Esophagus (tissue), 2 donors: ENCODE data around the gene GLB1L3. TPM values are rescaled to one million over a fixed set of nuclear protein-coding genes. Genes with fewer than 3 reads are reported as not detected.

Experiments used
- H3K27ac ChIP-seq, 2 donors: one replicate each; pipeline ENCODE4 v1.5.1; 2013; ENCODE audit warnings: low read depth in 2 of 2, mild to moderate bottlenecking in 2 of 2, inconsistent platforms in 1 of 2, low read length in 1 of 2, moderate library complexity in 1 of 2
- H3K27me3 ChIP-seq, 2 donors: one replicate each; pipeline ENCODE4 v1.6.1; 2013; ENCODE audit warnings: low read length in 2 of 2, control low read depth in 1 of 2, mild to moderate bottlenecking in 1 of 2; ENCODE audit not compliant: insufficient read depth in 2 of 2, control insufficient read depth in 1 of 2
- H3K36me3 ChIP-seq, 2 donors: one replicate each; pipeline ENCODE4 v1.6.1; 2013; ENCODE audit warnings: low read length in 1 of 2; ENCODE audit not compliant: control insufficient read depth in 2 of 2, insufficient read depth in 2 of 2
- H3K4me1 ChIP-seq, 2 donors: one replicate each; pipeline ENCODE4 v1.6.1; 2013; ENCODE audit warnings: low read length in 1 of 2; ENCODE audit not compliant: control insufficient read depth in 2 of 2, insufficient read depth in 2 of 2
- H3K4me3 ChIP-seq, 2 donors: one replicate each; pipeline ENCODE4 v1.5.1; 2013; ENCODE audit warnings: low read length in 2 of 2, mild to moderate bottlenecking in 2 of 2, low read depth in 1 of 2, moderate library complexity in 1 of 2
- H3K9me3 ChIP-seq, 2 donors: one replicate each; pipeline ENCODE4 v1.6.1; 2013; ENCODE audit warnings: mild to moderate bottlenecking in 2 of 2, low read depth in 1 of 2, low read length in 1 of 2, moderate library complexity in 1 of 2; ENCODE audit not compliant: control insufficient read depth in 2 of 2, insufficient read depth in 1 of 2
- WGBS, 2 donors: extraction: QIAGEN DNeasy Blood & Tissue Kit; methylation state at CpG; one replicate each; pipeline ENCODE4 v1.1.7; 2013; 5-methylcytosine and 5-hydroxymethylcytosine counted together
- polyA plus RNA-seq, 2 donors: library from polyadenylated mRNA; stranded (reverse); fragments of 200-250 nt; gene quantifications; one replicate each; pipeline ENCODE4 v1.2.3, GENCODE V29; 2013
- donor health status: healthy with polysubstance abuse.
- donor health status: Bipolar disorder and iron deficiency.

The GLB1L3 gene
- polyA plus RNA-seq, result under 1 TPM; 0.04 to 0.08 TPM

GRCh38 chr11:134275534-134276395 is at the start of gene GLB1L3:
Gene GLB1L3 (plus strand): TSS chr11:134276379. CDS start chr11:134276741, 362 bp downstream.
- Histone ChIP-seq H3K27ac (no peak within 1 kb of the TSS), H3K9me3 (peaks cover 4% of the 10 kb centered on the region in 2 donors), H3K27me3 (peaks cover 6 to 18% of the 10 kb centered on the region in 2 donors), H3K36me3 (no peaks in the 10 kb centered on the region), H3K4me3 (peak within 1 kb of the TSS; percentile 32 to 44), H3K4me1 (peaks cover 6 to 16% of the 10 kb centered on the region in 2 donors)
- 2% methylated on average over 68 of the region's 68 CpGs for WGBS, 2 donors

DNA sequence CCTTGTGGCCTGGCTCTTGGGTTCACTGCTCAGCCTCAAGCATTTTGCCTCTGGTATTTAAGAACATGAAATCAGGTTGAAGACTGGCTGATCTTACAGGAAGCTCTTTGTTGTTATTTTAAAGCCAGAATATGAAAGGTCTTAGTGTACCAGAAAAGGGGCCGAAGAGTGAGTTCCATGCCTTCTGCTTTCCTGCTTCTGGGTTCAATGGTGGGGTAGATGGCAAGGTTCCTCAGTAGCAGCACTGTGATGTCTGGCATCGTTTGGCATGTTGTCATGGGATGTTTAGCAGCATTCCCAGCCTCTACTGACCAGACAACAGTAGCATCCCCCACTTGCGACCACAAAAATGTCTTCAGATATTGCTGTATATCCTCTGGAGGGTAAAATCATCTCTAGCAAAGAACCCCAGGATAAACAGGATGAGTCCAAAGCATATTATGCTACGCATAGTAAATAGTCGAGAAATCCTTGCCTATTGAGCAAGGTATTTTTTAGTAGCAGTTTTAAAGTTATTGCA is 49.3 kb upstream of the GLB1L3 start:
- Histone ChIP-seq H3K4me1 (peaks cover 2 to 7% of the 10 kb centered on the region in 2 donors), H3K27ac (no peak overlapping the region), H3K4me3 (no peak overlapping the region), H3K27me3 (no peaks in the 10 kb centered on the region), H3K36me3 (peaks cover 0 to 2% of the 10 kb centered on the region in 2 donors), H3K9me3 (no peaks in the 10 kb centered on the region)
- 78 to 90% methylated on average over 5 of the region's 5 CpGs for WGBS, 2 donors

GRCh38 chr11:134228625-134229024 is 47.6 kb upstream of the GLB1L3 start:
- Histone ChIP-seq H3K27ac (no peak overlapping the region), H3K4me3 (no peak overlapping the region), H3K9me3 (no peaks in the 10 kb centered on the region), H3K27me3 (no peaks in the 10 kb centered on the region), H3K36me3 (peaks cover 0 to 4% of the 10 kb centered on the region in 2 donors), H3K4me1 (peaks cover 2 to 4% of the 10 kb centered on the region in 2 donors)
- WGBS, 2 donors, result 83 to 86% methylated on average over 6 of the region's 6 CpGs

- no peak overlapping the region for H3K27ac ChIP-seq
- 70 to 71% methylated on average over 6 of the region's 6 CpGs for WGBS, 2 donors
- H3K36me3 ChIP-seq, result peaks cover 0 to 4% of the 10 kb centered on the region in 2 donors
- peaks cover 2 to 4% of the 10 kb centered on the region in 2 donors for H3K4me1 ChIP-seq
- no peaks in the 10 kb centered on the region for H3K9me3 ChIP-seq
- no peaks in the 10 kb centered on the region for H3K27me3 ChIP-seq
- no peak overlapping the region for H3K4me3 ChIP-seq
These were observed 46.9 kb upstream of the GLB1L3 start for GRCh38 chr11:134229126-134229790.

DNA sequence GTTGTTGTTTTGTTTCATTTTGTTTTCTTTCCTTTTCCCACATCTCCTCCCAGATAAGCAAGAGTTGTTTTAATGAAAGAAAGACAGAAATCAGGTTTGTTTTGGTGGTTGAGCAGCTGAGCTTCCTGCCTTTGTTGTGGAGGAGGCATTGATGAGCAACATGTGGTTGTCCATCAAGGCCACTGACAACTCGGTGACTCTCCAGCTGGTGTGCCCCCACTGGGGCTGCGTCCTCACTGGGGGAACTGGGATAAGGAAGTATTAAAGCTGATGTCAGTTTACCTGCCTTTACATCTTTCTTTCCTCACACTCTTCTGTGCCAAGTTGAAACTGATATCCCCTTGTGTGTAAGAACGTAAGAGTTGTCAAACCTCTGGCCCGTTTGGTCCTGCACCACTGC is 45.8 kb upstream of the GLB1L3 start:
- Histone ChIP-seq H3K4me3 (no peak overlapping the region), H3K27me3 (no peaks in the 10 kb centered on the region), H3K9me3 (no peaks in the 10 kb centered on the region), H3K4me1 (peaks cover 2 to 4% of the 10 kb centered on the region in 2 donors), H3K27ac (no peak overlapping the region), H3K36me3 (peaks cover 3 to 8% of the 10 kb centered on the region in 2 donors)
- 69 to 79% methylated on average over 4 of the region's 4 CpGs for WGBS, 2 donors

- WGBS, 2 donors, result 74 to 80% methylated on average over 10 of the region's 10 CpGs
These were observed 44.1 kb upstream of the GLB1L3 start for GRCh38 chr11:134231958-134232659.

GRCh38 chr11:134233729-134234179 is 42.4 kb upstream of the GLB1L3 start:
- no peaks in the 10 kb centered on the region for H3K9me3 ChIP-seq
- WGBS, 2 donors, result 95% methylated on average over 4 of the region's 4 CpGs
- H3K4me3 ChIP-seq, result no peak overlapping the region
- no peak overlapping the region for H3K27ac ChIP-seq
- peaks cover 2 to 4% of the 10 kb centered on the region in 2 donors for H3K4me1 ChIP-seq
- H3K36me3 ChIP-seq, result peaks cover 3 to 12% of the 10 kb centered on the region in 2 donors
- no peaks in the 10 kb centered on the region for H3K27me3 ChIP-seq

More at GRCh38 chr11:134231958-134232659, 44.1 kb upstream of the GLB1L3 start:
- Histone ChIP-seq H3K4me3 (no peak overlapping the region), H3K4me1 (peaks cover 2 to 4% of the 10 kb centered on the region in 2 donors), H3K36me3 (peaks cover 3 to 12% of the 10 kb centered on the region in 2 donors), H3K27me3 (no peaks in the 10 kb centered on the region), H3K9me3 (no peaks in the 10 kb centered on the region), H3K27ac (no peak overlapping the region)

DNA sequence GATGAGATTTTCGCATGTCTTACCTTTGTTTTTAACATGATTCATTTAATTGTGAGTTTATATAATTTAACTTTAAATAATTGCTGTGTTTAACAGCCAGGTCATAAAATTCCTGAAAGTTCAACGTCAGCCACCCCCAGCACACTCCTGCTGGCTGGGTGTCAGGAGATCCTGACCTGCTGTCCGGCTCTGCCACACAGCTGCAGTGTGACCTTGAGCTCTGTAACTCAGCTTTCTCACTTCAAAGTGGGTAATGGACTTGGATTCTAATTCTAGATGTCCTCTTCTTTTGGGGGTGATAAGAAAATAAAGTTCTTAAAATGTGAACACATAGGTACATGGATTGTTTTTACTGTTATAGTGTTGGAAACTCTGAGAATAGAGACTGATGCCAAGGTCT is 40.8 kb upstream of the GLB1L3 start:
- no peaks in the 10 kb centered on the region for H3K9me3 ChIP-seq
- H3K4me3 ChIP-seq, result no peak overlapping the region
- peaks cover 6 to 15% of the 10 kb centered on the region in 2 donors for H3K36me3 ChIP-seq
- H3K27me3 ChIP-seq, result no peaks in the 10 kb centered on the region
- 79 to 88% methylated on average over 3 of the region's 3 CpGs for WGBS, 2 donors
- H3K27ac ChIP-seq, result no peak overlapping the region
- H3K4me1 ChIP-seq, result peaks cover 2 to 4% of the 10 kb centered on the region in 2 donors
